ENCODE data around the gene PREX1. TPM values are rescaled to one million over a fixed set of nuclear protein-coding genes. Genes with fewer than 3 reads are reported as not detected.

PREX1 gene
- total and polyA plus RNA-seq, 2 experiments from 2014 or later: 2.4 to 10.3 TPM

GRCh38 chr20:48781634-48782033, 46.2 kb downstream of the PREX1 start:
- peaks cover 8% of the 10 kb centered on the region; the same call in 2 of the 3 replicates for H3K36me3 Mint-ChIP-seq (ENCODE audit: low read depth)
- H3K79me2 ChIP-seq (replicated peaks; ENCODE audit: insufficient read depth): no peaks in the 10 kb centered on the region

GRCh38 chr20:48779435-48779834, 48.4 kb downstream of the PREX1 start:
- Mint-ChIP-seq H3K4me3 (no peak overlapping the region), H3K27me3 (ENCODE audit: insufficient read depth, low read depth, poor library complexity) (no peaks in the 10 kb centered on the region), H3K9me3 (peaks cover 32% of the 10 kb centered on the region), H3K27ac (no peak overlapping the region), H3K36me3 (ENCODE audit: low read depth) (peaks cover 19% of the 10 kb centered on the region), H3K4me1 (peaks cover 3% of the 10 kb centered on the region; the same call in 1 of the 3 replicates)
- no peaks in the 10 kb centered on the region for H3F3A ChIP-seq (replicated peaks; ENCODE audit: low read depth)
- H3K4me3 ChIP-seq: no peak overlapping the region
- H4K20me1 ChIP-seq (replicated peaks; ENCODE audit: insufficient read depth): no peaks in the 10 kb centered on the region
- H3K4me2 ChIP-seq: no peak overlapping the region
- no peaks in the 10 kb centered on the region for H3K79me2 ChIP-seq (replicated peaks; ENCODE audit: insufficient read depth)
- H2AFZ ChIP-seq: no peak overlapping the region
- DNase-seq (ENCODE audit: low spot score): no peak
- no peak overlapping the region for H3K27ac ChIP-seq (ENCODE audit: low read depth)
- no peaks in the 10 kb centered on the region for H3K36me3 ChIP-seq (ENCODE audit: insufficient read depth)
- no peaks in the 10 kb centered on the region for H3K9me2 ChIP-seq (ENCODE audit: insufficient read depth)
- H3K4me1 ChIP-seq (ENCODE audit: insufficient read depth): no peaks in the 10 kb centered on the region
- H3K27me3 ChIP-seq (ENCODE audit: insufficient read depth): no peaks in the 10 kb centered on the region
- no peak for ATAC-seq
- TF ChIP-seq, protein P1, sequence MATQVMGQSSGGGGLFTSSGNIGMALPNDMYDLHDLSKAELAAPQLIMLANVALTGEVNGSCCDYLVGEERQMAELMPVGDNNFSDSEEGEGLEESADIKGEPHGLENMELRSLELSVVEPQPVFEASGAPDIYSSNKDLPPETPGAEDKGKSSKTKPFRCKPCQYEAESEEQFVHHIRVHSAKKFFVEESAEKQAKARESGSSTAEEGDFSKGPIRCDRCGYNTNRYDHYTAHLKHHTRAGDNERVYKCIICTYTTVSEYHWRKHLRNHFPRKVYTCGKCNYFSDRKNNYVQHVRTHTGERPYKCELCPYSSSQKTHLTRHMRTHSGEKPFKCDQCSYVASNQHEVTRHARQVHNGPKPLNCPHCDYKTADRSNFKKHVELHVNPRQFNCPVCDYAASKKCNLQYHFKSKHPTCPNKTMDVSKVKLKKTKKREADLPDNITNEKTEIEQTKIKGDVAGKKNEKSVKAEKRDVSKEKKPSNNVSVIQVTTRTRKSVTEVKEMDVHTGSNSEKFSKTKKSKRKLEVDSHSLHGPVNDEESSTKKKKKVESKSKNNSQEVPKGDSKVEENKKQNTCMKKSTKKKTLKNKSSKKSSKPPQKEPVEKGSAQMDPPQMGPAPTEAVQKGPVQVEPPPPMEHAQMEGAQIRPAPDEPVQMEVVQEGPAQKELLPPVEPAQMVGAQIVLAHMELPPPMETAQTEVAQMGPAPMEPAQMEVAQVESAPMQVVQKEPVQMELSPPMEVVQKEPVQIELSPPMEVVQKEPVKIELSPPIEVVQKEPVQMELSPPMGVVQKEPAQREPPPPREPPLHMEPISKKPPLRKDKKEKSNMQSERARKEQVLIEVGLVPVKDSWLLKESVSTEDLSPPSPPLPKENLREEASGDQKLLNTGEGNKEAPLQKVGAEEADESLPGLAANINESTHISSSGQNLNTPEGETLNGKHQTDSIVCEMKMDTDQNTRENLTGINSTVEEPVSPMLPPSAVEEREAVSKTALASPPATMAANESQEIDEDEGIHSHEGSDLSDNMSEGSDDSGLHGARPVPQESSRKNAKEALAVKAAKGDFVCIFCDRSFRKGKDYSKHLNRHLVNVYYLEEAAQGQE (IDR thresholded peaks at IDR 0.05; ENCODE audit: unreplicated experiment): no peak
- TF ChIP-seq NANOG (IDR thresholded peaks at IDR 0.05; ENCODE audit: borderline replicate concordance) (no peak), ZNF114 (CRISPR knock-in tag; IDR thresholded peaks at IDR 0.05) (no peak), POLR2AphosphoS5 (IDR thresholded peaks at IDR 0.05; ENCODE audit: low read depth) (no peak), STAT1 (IDR thresholded peaks at IDR 0.05; ENCODE audit: unreplicated experiment) (no peak), ZNF331 (CRISPR knock-in tag; IDR thresholded peaks at IDR 0.05; ENCODE audit: low read depth) (no peak), CREB1 (CRISPR knock-in tag; IDR thresholded peaks at IDR 0.05; ENCODE audit: low read depth) (no peak), JUNB (IDR thresholded peaks at IDR 0.05; ENCODE audit: unreplicated experiment) (no peak), EZH2phosphoT487 (IDR thresholded peaks at IDR 0.05; ENCODE audit: unreplicated experiment) (no peak), EZH2 (IDR thresholded peaks at IDR 0.05; ENCODE audit: low read depth, unreplicated experiment) (no peak)

More at GRCh38 chr20:48781634-48782033, 46.2 kb downstream of the PREX1 start:
- no peaks in the 10 kb centered on the region for H3K27me3 ChIP-seq (ENCODE audit: insufficient read depth)
- no peaks in the 10 kb centered on the region for H3K36me3 ChIP-seq (ENCODE audit: insufficient read depth)
- Mint-ChIP-seq H3K9me3 (peaks cover 15% of the 10 kb centered on the region; the same call in 2 of the 3 replicates), H3K27me3 (ENCODE audit: insufficient read depth, low read depth, poor library complexity) (peaks cover 1% of the 10 kb centered on the region), H3K27ac (no peak overlapping the region), H3K4me1 (peaks cover 5% of the 10 kb centered on the region; the same call in 1 of the 3 replicates), H3K4me3 (no peak overlapping the region)
- DNase-seq (ENCODE audit: low spot score) (no peak), ATAC-seq (no peak)
- no peaks in the 10 kb centered on the region for H3K4me1 ChIP-seq (ENCODE audit: insufficient read depth)
- no peaks in the 10 kb centered on the region for H3K9me2 ChIP-seq (ENCODE audit: insufficient read depth)
- H3K27ac ChIP-seq (ENCODE audit: low read depth): no peak overlapping the region
- no peaks in the 10 kb centered on the region for H3F3A ChIP-seq (replicated peaks; ENCODE audit: low read depth)
- H3K4me2 ChIP-seq: no peak overlapping the region
- TF ChIP-seq, protein P2, sequence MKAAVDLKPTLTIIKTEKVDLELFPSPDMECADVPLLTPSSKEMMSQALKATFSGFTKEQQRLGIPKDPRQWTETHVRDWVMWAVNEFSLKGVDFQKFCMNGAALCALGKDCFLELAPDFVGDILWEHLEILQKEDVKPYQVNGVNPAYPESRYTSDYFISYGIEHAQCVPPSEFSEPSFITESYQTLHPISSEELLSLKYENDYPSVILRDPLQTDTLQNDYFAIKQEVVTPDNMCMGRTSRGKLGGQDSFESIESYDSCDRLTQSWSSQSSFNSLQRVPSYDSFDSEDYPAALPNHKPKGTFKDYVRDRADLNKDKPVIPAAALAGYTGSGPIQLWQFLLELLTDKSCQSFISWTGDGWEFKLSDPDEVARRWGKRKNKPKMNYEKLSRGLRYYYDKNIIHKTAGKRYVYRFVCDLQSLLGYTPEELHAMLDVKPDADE (IDR thresholded peaks at IDR 0.05): no peak
- TF ChIP-seq ZNF114 (CRISPR knock-in tag; IDR thresholded peaks at IDR 0.05) (no peak), NANOG (IDR thresholded peaks at IDR 0.05; ENCODE audit: borderline replicate concordance) (no peak), POLR2AphosphoS5 (IDR thresholded peaks at IDR 0.05; ENCODE audit: low read depth) (no peak), JUNB (IDR thresholded peaks at IDR 0.05; ENCODE audit: unreplicated experiment) (no peak), EZH2phosphoT487 (IDR thresholded peaks at IDR 0.05; ENCODE audit: unreplicated experiment) (no peak), ZNF331 (CRISPR knock-in tag; IDR thresholded peaks at IDR 0.05; ENCODE audit: low read depth) (no peak)
- TF ChIP-seq, protein P1 (IDR thresholded peaks at IDR 0.05; ENCODE audit: unreplicated experiment): no peak
- H2AFZ ChIP-seq: no peak overlapping the region
- no peak overlapping the region for H3K4me3 ChIP-seq
- H4K20me1 ChIP-seq (replicated peaks; ENCODE audit: insufficient read depth): no peaks in the 10 kb centered on the region
